SU-DHL-6 (cell line): ENCODE data around the gene GRM1.

ENCODE experiments used
- H2AFZ ChIP-seq: fragments of 200-600 bp; sonication (generic); 2 replicates; pipeline ENCODE4 v1.6.1; 2014; ENCODE audit warnings: low read depth, mild to moderate bottlenecking, moderate library complexity, mixed read lengths, antibody characterized with exemption, low read length; ENCODE audit not compliant: severe bottlenecking
- H3F3A ChIP-seq: fragments of 200-600 bp; shearing (Covaris generic); 2 replicates; pipeline ENCODE4 v1.6.0; 2016; ENCODE audit warnings: antibody characterized with exemption, mild to moderate bottlenecking; ENCODE audit not compliant: insufficient read depth
- H3K27ac ChIP-seq: fragments of 200-600 bp; sonication (generic); 2 replicates; pipeline ENCODE4 v1.5.1; 2016; ENCODE audit warnings: low read depth, mild to moderate bottlenecking, low read length, moderate library complexity, mixed read lengths
- H3K27me3 ChIP-seq: fragments of 200-600 bp; sonication (generic), shearing (Covaris generic); 2 replicates; pipeline ENCODE4 v1.6.0; 2014; ENCODE audit warnings: mild to moderate bottlenecking, low read length
- H3K36me3 ChIP-seq: fragments of 200-600 bp; sonication (generic); 2 replicates; pipeline ENCODE4 v1.6.1; 2014; ENCODE audit warnings: mild to moderate bottlenecking, low read length, mixed read lengths
- H3K4me2 ChIP-seq: fragments of 300-600, 200-600 bp; shearing (Covaris generic), sonication (generic); 2 replicates; pipeline ENCODE4 v1.6.0; 2014; ENCODE audit warnings: low read length, low read depth, mild to moderate bottlenecking; ENCODE audit not compliant: poor library complexity, severe bottlenecking
- H3K4me3 ChIP-seq: fragments of 200-600 bp; sonication (generic); 2 replicates; pipeline ENCODE4 v1.5.1; 2014; ENCODE audit warnings: antibody characterized with exemption, low read length, mild to moderate bottlenecking, mixed read lengths; ENCODE audit not compliant: insufficient read depth, poor library complexity, severe bottlenecking
- H3K79me2 ChIP-seq: fragments of 200-600 bp; sonication (generic); 2 replicates; pipeline ENCODE4 v1.6.1; 2014; ENCODE audit warnings: mild to moderate bottlenecking, low read length, moderate library complexity; ENCODE audit not compliant: insufficient read depth
- H3K9ac ChIP-seq: fragments of 200-600 bp; sonication (generic); 2 replicates; pipeline ENCODE4 v1.7.0; 2014; ENCODE audit warnings: mild to moderate bottlenecking, low read length
- H3K9me2 ChIP-seq: fragments of 200-600 bp; sonication (generic); replicated peaks from 2 replicates; pipeline ENCODE4 v1.6.1; 2014; ENCODE audit warnings: low read length; ENCODE audit not compliant: insufficient read depth
- H3K9me3 ChIP-seq: fragments of 200-600 bp; sonication (generic); 2 replicates; pipeline ENCODE4 v1.6.1; 2014; ENCODE audit warnings: low read length, mixed read lengths; ENCODE audit not compliant: insufficient read depth
- H4K20me1 ChIP-seq: fragments of 200-600 bp; sonication (generic); 2 replicates; pipeline ENCODE4 v1.6.1; 2014; ENCODE audit warnings: low read depth, mild to moderate bottlenecking, antibody characterized with exemption, low read length, moderate library complexity, mixed read lengths
- EZH2phosphoT487 ChIP-seq: fragments of 200-600 bp; sonication (generic), shearing (Covaris generic); conservative IDR thresholded peaks from 2 replicates; pipeline ENCODE4 v1.6.1; 2018; ENCODE audit warnings: mild to moderate bottlenecking, antibody characterized with exemption, low read length, moderate library complexity, mixed read lengths
- TF ChIP-seq, protein P1 (sequence below): fragments of 200-600 bp; sonication (generic); IDR thresholded peaks from one replicate; pipeline ENCODE4 v1.5.1; 2017; ENCODE audit warnings: antibody characterized with exemption, mild to moderate bottlenecking, low read length, moderate library complexity; ENCODE audit not compliant: insufficient read depth, poor library complexity, severe bottlenecking

Gene GRM1

DNA sequence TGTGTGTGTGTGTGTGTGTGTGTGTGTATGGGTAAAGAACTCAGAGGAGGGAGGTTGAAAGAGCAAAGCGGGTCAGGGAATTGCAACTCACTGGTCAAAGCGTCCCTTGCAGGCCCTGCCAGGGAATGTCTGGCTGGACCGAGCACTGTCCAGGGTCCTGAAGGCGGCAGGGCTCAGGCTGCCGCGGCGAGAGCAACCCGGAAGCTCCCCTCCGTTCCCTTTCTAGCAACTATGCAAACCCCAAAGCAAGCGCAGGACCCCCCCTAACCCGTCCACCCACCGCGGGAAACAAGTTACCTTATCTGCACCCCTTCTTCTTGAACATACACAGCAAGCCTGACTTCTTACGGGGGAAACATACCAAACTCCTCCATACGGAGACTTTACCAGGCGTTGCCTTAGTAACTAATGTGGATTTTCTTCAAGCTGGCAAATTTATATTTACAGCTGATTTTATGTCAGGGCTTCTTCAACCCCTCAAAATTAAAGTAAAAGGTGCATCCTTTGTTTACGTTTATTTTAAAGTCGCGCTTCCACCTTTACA, 538 bp upstream of the GRM1 start:
- no peaks in the 10 kb centered on the region for H3K79me2 ChIP-seq
- no peak overlapping the region for H3K4me2 ChIP-seq
- H3K27me3 ChIP-seq: no peaks in the 10 kb centered on the region
- TF ChIP-seq, protein P1, sequence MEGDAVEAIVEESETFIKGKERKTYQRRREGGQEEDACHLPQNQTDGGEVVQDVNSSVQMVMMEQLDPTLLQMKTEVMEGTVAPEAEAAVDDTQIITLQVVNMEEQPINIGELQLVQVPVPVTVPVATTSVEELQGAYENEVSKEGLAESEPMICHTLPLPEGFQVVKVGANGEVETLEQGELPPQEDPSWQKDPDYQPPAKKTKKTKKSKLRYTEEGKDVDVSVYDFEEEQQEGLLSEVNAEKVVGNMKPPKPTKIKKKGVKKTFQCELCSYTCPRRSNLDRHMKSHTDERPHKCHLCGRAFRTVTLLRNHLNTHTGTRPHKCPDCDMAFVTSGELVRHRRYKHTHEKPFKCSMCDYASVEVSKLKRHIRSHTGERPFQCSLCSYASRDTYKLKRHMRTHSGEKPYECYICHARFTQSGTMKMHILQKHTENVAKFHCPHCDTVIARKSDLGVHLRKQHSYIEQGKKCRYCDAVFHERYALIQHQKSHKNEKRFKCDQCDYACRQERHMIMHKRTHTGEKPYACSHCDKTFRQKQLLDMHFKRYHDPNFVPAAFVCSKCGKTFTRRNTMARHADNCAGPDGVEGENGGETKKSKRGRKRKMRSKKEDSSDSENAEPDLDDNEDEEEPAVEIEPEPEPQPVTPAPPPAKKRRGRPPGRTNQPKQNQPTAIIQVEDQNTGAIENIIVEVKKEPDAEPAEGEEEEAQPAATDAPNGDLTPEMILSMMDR: no peak
- TF ChIP-seq EZH2phosphoT487: no peak
- no peaks in the 10 kb centered on the region for H3F3A ChIP-seq
- H4K20me1 ChIP-seq: no peaks in the 10 kb centered on the region
- H3K9ac ChIP-seq: no peak overlapping the region
- H3K27ac ChIP-seq: no peak overlapping the region
- H2AFZ ChIP-seq: no peak overlapping the region
- no peaks in the 10 kb centered on the region for H3K9me3 ChIP-seq
- H3K36me3 ChIP-seq: no peaks in the 10 kb centered on the region
- no peak overlapping the region for H3K4me3 ChIP-seq
- H3K9me2 ChIP-seq: no peaks in the 10 kb centered on the region

DNA sequence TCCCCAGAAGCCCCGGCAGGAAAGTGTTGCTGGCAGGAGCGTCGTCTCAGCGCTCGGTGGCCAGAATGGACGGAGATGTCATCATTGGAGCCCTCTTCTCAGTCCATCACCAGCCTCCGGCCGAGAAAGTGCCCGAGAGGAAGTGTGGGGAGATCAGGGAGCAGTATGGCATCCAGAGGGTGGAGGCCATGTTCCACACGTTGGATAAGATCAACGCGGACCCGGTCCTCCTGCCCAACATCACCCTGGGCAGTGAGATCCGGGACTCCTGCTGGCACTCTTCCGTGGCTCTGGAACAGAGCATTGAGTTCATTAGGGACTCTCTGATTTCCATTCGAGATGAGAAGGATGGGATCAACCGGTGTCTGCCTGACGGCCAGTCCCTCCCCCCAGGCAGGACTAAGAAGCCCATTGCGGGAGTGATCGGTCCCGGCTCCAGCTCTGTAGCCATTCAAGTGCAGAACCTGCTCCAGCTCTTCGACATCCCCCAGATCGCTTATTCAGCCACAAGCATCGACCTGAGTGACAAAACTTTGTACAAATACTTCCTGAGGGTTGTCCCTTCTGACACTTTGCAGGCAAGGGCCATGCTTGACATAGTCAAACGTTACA, 817 bp downstream of the GRM1 start:
- no peaks in the 10 kb centered on the region for H3K9me3 ChIP-seq
- H2AFZ ChIP-seq: no peak overlapping the region
- no peaks in the 10 kb centered on the region for H4K20me1 ChIP-seq
- H3K79me2 ChIP-seq: no peaks in the 10 kb centered on the region
- no peak overlapping the region for H3K4me3 ChIP-seq
- H3K9ac ChIP-seq: no peak overlapping the region
- no peaks in the 10 kb centered on the region for H3F3A ChIP-seq
- H3K27me3 ChIP-seq: no peaks in the 10 kb centered on the region
- no peak overlapping the region for H3K4me2 ChIP-seq
- no peaks in the 10 kb centered on the region for H3K36me3 ChIP-seq
- H3K27ac ChIP-seq: no peak overlapping the region
- no peaks in the 10 kb centered on the region for H3K9me2 ChIP-seq
- TF ChIP-seq, protein P1: no peak
- TF ChIP-seq EZH2phosphoT487: no peak

DNA sequence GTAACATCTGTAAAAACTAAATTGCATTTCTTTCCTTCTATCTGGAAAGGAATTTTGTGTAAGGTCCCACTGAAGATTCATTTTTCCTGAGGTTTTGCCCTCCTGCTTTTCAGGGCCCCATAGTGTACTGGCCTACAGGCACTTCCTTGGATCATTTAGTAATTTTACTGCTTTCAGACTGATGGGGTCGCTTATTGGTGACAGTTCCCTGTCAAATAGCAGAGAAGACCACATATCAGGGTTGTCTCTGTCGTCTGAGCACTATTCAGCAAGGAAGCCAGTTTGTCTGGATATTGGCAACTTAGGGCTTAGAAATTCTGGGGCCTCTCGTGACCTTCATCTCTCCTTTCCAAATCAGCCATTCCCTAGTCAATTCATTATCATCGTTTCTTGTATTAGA, 3.5 kb downstream of the GRM1 start:
- no peaks in the 10 kb centered on the region for H3K27me3 ChIP-seq
- no peak overlapping the region for H3K27ac ChIP-seq
- no peak overlapping the region for H3K9ac ChIP-seq
- no peak overlapping the region for H2AFZ ChIP-seq
- H3K4me3 ChIP-seq: no peak overlapping the region
- H3K4me2 ChIP-seq: no peak overlapping the region
- no peaks in the 10 kb centered on the region for H3K9me3 ChIP-seq
- H3K36me3 ChIP-seq: no peaks in the 10 kb centered on the region
- no peak for TF ChIP-seq EZH2phosphoT487
- TF ChIP-seq, protein P1: no peak
- H3F3A ChIP-seq: no peaks in the 10 kb centered on the region
- no peaks in the 10 kb centered on the region for H3K79me2 ChIP-seq
- no peaks in the 10 kb centered on the region for H4K20me1 ChIP-seq
- H3K9me2 ChIP-seq: no peaks in the 10 kb centered on the region
